ENCODE measurements around the gene TAS2R30. TPM values are rescaled to one million over a fixed set of nuclear protein-coding genes. Genes with fewer than 3 reads are reported as not detected.

TAS2R30 gene
- total RNA-seq, 1 experiment from 2014 or later, result 1.4 TPM

- peak within 1 kb of the TSS; percentile 98 for H3K4me3 Mint-ChIP-seq
- peaks cover 24% of the 10 kb centered on the region for H3K36me3 Mint-ChIP-seq
- peak; percentile 99 for ATAC-seq
- ChIA-PET CTCF (interaction anchor here (0.6 to 2.1 kb wide), 6 partner anchors 29 to 422 kb away, joined by 3 to 18 read pairs (median 5); no protein-coding TSS in a partner anchor), POLR2A (interaction anchor here (0.5 to 1.2 kb wide), 9 partner anchors 9 to 959 kb away, joined by 3 to 10 read pairs (median 3); partner anchors contain the start of genes GABARAPL1 and YBX3)
- H3K4me1 Mint-ChIP-seq, result peaks cover 58% of the 10 kb centered on the region
- no peaks in the 10 kb centered on the region for H3K9me3 Mint-ChIP-seq
- peak within 1 kb of the TSS; percentile 99 for H3K27ac Mint-ChIP-seq
- H3K27me3 Mint-ChIP-seq (ENCODE audit: low read depth), result no peaks in the 10 kb centered on the region
- DNase-seq (ENCODE audit: low spot score), result peak; percentile 88
- TF ChIP-seq, protein P1, sequence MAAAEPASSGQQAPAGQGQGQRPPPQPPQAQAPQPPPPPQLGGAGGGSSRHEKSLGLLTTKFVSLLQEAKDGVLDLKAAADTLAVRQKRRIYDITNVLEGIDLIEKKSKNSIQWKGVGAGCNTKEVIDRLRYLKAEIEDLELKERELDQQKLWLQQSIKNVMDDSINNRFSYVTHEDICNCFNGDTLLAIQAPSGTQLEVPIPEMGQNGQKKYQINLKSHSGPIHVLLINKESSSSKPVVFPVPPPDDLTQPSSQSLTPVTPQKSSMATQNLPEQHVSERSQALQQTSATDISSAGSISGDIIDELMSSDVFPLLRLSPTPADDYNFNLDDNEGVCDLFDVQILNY (CRISPR knock-in tag; IDR thresholded peaks at IDR 0.05), result no peak
- peak; percentile 67; the same call in 1 of the 2 replicates for TF ChIP-seq HMGXB4 (CRISPR knock-in tag; IDR thresholded peaks at IDR 0.05)
- TF ChIP-seq MYBL2 (CRISPR knock-in tag; IDR thresholded peaks at IDR 0.05), result peak; percentile 81; the same call in 1 of the 2 replicates
- TF ChIP-seq ZNF416 (CRISPR knock-in tag; IDR thresholded peaks at IDR 0.05), result no peak
- TF ChIP-seq AFF4 (CRISPR knock-in tag; IDR thresholded peaks at IDR 0.05; ENCODE audit: borderline replicate concordance), result peak; percentile 67; the same call in 1 of the 2 replicates
- TF ChIP-seq, protein P2, sequence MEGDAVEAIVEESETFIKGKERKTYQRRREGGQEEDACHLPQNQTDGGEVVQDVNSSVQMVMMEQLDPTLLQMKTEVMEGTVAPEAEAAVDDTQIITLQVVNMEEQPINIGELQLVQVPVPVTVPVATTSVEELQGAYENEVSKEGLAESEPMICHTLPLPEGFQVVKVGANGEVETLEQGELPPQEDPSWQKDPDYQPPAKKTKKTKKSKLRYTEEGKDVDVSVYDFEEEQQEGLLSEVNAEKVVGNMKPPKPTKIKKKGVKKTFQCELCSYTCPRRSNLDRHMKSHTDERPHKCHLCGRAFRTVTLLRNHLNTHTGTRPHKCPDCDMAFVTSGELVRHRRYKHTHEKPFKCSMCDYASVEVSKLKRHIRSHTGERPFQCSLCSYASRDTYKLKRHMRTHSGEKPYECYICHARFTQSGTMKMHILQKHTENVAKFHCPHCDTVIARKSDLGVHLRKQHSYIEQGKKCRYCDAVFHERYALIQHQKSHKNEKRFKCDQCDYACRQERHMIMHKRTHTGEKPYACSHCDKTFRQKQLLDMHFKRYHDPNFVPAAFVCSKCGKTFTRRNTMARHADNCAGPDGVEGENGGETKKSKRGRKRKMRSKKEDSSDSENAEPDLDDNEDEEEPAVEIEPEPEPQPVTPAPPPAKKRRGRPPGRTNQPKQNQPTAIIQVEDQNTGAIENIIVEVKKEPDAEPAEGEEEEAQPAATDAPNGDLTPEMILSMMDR (IDR thresholded peaks at IDR 0.05), result no peak
- no peak for TF ChIP-seq JUN (CRISPR knock-in tag; IDR thresholded peaks at IDR 0.05)
- TF ChIP-seq ZNF423 (CRISPR knock-in tag; IDR thresholded peaks at IDR 0.05), result no peak
- TF ChIP-seq, protein P3, sequence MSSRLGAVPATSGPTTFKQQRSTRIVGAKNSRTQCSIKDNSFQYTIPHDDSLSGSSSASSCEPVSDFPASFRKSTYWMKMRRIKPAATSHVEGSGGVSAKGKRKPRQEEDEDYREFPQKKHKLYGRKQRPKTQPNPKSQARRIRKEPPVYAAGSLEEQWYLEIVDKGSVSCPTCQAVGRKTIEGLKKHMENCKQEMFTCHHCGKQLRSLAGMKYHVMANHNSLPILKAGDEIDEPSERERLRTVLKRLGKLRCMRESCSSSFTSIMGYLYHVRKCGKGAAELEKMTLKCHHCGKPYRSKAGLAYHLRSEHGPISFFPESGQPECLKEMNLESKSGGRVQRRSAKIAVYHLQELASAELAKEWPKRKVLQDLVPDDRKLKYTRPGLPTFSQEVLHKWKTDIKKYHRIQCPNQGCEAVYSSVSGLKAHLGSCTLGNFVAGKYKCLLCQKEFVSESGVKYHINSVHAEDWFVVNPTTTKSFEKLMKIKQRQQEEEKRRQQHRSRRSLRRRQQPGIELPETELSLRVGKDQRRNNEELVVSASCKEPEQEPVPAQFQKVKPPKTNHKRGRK (CRISPR knock-in tag; IDR thresholded peaks at IDR 0.05; ENCODE audit: borderline replicate concordance), result 0 out of 2 replicates have a peak, but pooled peaks have one; percentile 48
- TF ChIP-seq KAT7 (CRISPR knock-in tag; IDR thresholded peaks at IDR 0.05; ENCODE audit: borderline replicate concordance), result 0 out of 2 replicates have a peak, but pooled peaks have one; percentile 44
- TF ChIP-seq RORB (CRISPR knock-in tag; IDR thresholded peaks at IDR 0.05), result no peak
- TF ChIP-seq ZNF138 (CRISPR knock-in tag; conservative IDR thresholded peaks at IDR 0.05), result no peak; the same call in 1 of the 2 replicates
- TF ChIP-seq CREB1 (CRISPR knock-in tag; IDR thresholded peaks at IDR 0.05), result no peak
- TF ChIP-seq JAZF1 (CRISPR knock-in tag; IDR thresholded peaks at IDR 0.05), result no peak
- TF ChIP-seq, protein P4, sequence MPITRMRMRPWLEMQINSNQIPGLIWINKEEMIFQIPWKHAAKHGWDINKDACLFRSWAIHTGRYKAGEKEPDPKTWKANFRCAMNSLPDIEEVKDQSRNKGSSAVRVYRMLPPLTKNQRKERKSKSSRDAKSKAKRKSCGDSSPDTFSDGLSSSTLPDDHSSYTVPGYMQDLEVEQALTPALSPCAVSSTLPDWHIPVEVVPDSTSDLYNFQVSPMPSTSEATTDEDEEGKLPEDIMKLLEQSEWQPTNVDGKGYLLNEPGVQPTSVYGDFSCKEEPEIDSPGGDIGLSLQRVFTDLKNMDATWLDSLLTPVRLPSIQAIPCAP (CRISPR knock-in tag; IDR thresholded peaks at IDR 0.05), result no peak
- TF ChIP-seq ARID4B (CRISPR knock-in tag; IDR thresholded peaks at IDR 0.05; ENCODE audit: borderline replicate concordance), result peak; percentile 93
- 0 out of 2 replicates have a peak, but pooled peaks have one; percentile 40 for TF ChIP-seq PREB (CRISPR knock-in tag; IDR thresholded peaks at IDR 0.05; ENCODE audit: borderline replicate concordance)
- TF ChIP-seq HMGA2 (CRISPR knock-in tag; IDR thresholded peaks at IDR 0.05), result no peak
- peak; percentile 18; the same call in 1 of the 2 replicates for TF ChIP-seq ETV6 (CRISPR knock-in tag; IDR thresholded peaks at IDR 0.05)
Observed at GRCh38 chr12:11171145-11171968, 36.9 kb upstream of the TAS2R30 start, which contains the start of gene SMIM10L1. Gene SMIM10L1 (plus strand): TSS chr12:11171194. CDS start chr12:11171357, 163 bp downstream.
